ENCODE data around the gene ATF1.
"Not testable (repeated sequence)": the region's sequence is repeated elsewhere in the genome, so short reads cannot be mapped to it uniquely, and the experiment has no call there.

ATF1 gene

GRCh38 chr12:50862316-50862715 is 98.4 kb downstream of the ATF1 start:
- Histone ChIP-seq H3K27ac (no peak overlapping the region), H3K9me3 (ENCODE audit: control insufficient read depth, low read length) (no peaks in the 10 kb centered on the region), H3K4me1 (no peaks in the 10 kb centered on the region), H3K4me3 (ENCODE audit: low read depth, low read length) (no peak overlapping the region), H2AFZ (no peak overlapping the region), H3K4me2 (ENCODE audit: low read length) (no peak overlapping the region), H3K36me3 (ENCODE audit: control insufficient read depth, insufficient read depth, low read length) (no peaks in the 10 kb centered on the region), H3K79me2 (no peaks in the 10 kb centered on the region), H3K9ac (no peak overlapping the region), H3K27me3 (ENCODE audit: control insufficient read depth, insufficient read depth, low read length) (no peaks in the 10 kb centered on the region)
- TF ChIP-seq CTCF (IDR thresholded peaks at IDR 0.05): no peak

- Histone ChIP-seq H3K9ac (no peak overlapping the region), H2AFZ (no peak overlapping the region), H3K4me2 (ENCODE audit: low read length) (no peak overlapping the region), H3K4me3 (ENCODE audit: low read depth, low read length) (no peak overlapping the region), H3K79me2 (no peaks in the 10 kb centered on the region), H3K27me3 (ENCODE audit: control insufficient read depth, insufficient read depth, low read length) (no peaks in the 10 kb centered on the region), H3K36me3 (ENCODE audit: control insufficient read depth, insufficient read depth, low read length) (no peaks in the 10 kb centered on the region), H3K27ac (no peak overlapping the region), H3K9me3 (ENCODE audit: control insufficient read depth, low read length) (no peaks in the 10 kb centered on the region), H3K4me1 (no peaks in the 10 kb centered on the region)
- no peak for TF ChIP-seq CTCF (IDR thresholded peaks at IDR 0.05)
These were observed 101.4 kb downstream of the ATF1 start for GRCh38 chr12:50865266-50865665.

- not testable (repeated sequence) for H3K9ac ChIP-seq; H2AFZ ChIP-seq; H3K79me2 ChIP-seq; H3K36me3 ChIP-seq (ENCODE audit: control insufficient read depth, insufficient read depth, low read length); H3K9me3 ChIP-seq (ENCODE audit: control insufficient read depth, low read length); H3K27ac ChIP-seq; H3K27me3 ChIP-seq (ENCODE audit: control insufficient read depth, insufficient read depth, low read length); H3K4me3 ChIP-seq (ENCODE audit: low read depth, low read length); H3K4me1 ChIP-seq; H3K4me2 ChIP-seq (ENCODE audit: low read length)
These were observed 105.0 kb downstream of the ATF1 start for GRCh38 chr12:50868881-50869280.

All from parathyroid adenoma (tissue), 2 donors.